ENCODE results near the gene ZNF106.
A peak's percentile ranks its signal among the peaks of the same experiment; 100 is the strongest.

The ZNF106 gene

GRCh38 chr15:42457445-42458442, 33.2 kb downstream of the ZNF106 start:
- H3K4me3 ChIP-seq (ENCODE audit: low read length), result peak overlapping the region; percentile 64
- peak; percentile 96 for DNase-seq (ENCODE audit: low read depth)
- TF ChIP-seq CTCF (conservative IDR thresholded peaks at IDR 0.05; ENCODE audit: low read depth, low read length), result no peak

GRCh38 chr15:42456971-42457370, 34.0 kb downstream of the ZNF106 start:
- DNase-seq (ENCODE audit: low read depth), result no peak
- peak overlapping the region; percentile 64 for H3K4me3 ChIP-seq (ENCODE audit: low read length)
- no peak for TF ChIP-seq CTCF (conservative IDR thresholded peaks at IDR 0.05; ENCODE audit: low read depth, low read length)

GRCh38 chr15:42456531-42456930, 34.4 kb downstream of the ZNF106 start:
- DNase-seq (ENCODE audit: low read depth), result no peak
- TF ChIP-seq CTCF (conservative IDR thresholded peaks at IDR 0.05; ENCODE audit: low read depth, low read length), result no peak

GRCh38 chr15:42453826-42454225, 37.1 kb downstream of the ZNF106 start:
- no peak for DNase-seq (ENCODE audit: low read depth)
- TF ChIP-seq CTCF (conservative IDR thresholded peaks at IDR 0.05; ENCODE audit: low read depth, low read length), result no peak
- no peak overlapping the region for H3K4me3 ChIP-seq (ENCODE audit: low read length)

More at GRCh38 chr15:42456531-42456930, 34.4 kb downstream of the ZNF106 start:
- peak overlapping the region; percentile 64 for H3K4me3 ChIP-seq (ENCODE audit: low read length)

- no peak overlapping the region for H3K4me3 ChIP-seq (ENCODE audit: low read length)
- DNase-seq (ENCODE audit: low read depth), result no peak
- TF ChIP-seq CTCF (conservative IDR thresholded peaks at IDR 0.05; ENCODE audit: low read depth, low read length), result no peak
Observed at GRCh38 chr15:42450425-42450790, 40.5 kb downstream of the ZNF106 start.

- no peak for DNase-seq (ENCODE audit: low read depth)
- H3K4me3 ChIP-seq (ENCODE audit: low read length), result no peak overlapping the region
- TF ChIP-seq CTCF (conservative IDR thresholded peaks at IDR 0.05; ENCODE audit: low read depth, low read length), result no peak
Observed at GRCh38 chr15:42449770-42450424, 41.0 kb downstream of the ZNF106 start.
